Right lobe of liver (tissue), 4 donors: ENCODE data around the gene IQCN.

ENCODE experiments used
- CTCF ChIP-seq, 4 donors: fragments of 200-600 bp in 3 of 4; fragments of 450-650 bp in 1 of 4; IDR thresholded peaks; one replicate each; pipeline versions ENCODE4 v1.5.1 to v1.8.0; 2016 to 2022; ENCODE audit warnings: antibody characterized with exemption in 4 of 4, mild to moderate bottlenecking in 2 of 4
- POLR2A ChIP-seq: fragments of 450-650 bp; IDR thresholded peaks from one replicate; pipeline ENCODE4 v1.6.1; 2017; ENCODE audit warnings: antibody characterized with exemption, mild to moderate bottlenecking
- donor health status: DM: no; HTN: no; CAD: no.
- donor health status: DM: no; HTN: no; CAD: no.
- donor health status: DM: no; HTN: yes; CAD: no.

DNA sequence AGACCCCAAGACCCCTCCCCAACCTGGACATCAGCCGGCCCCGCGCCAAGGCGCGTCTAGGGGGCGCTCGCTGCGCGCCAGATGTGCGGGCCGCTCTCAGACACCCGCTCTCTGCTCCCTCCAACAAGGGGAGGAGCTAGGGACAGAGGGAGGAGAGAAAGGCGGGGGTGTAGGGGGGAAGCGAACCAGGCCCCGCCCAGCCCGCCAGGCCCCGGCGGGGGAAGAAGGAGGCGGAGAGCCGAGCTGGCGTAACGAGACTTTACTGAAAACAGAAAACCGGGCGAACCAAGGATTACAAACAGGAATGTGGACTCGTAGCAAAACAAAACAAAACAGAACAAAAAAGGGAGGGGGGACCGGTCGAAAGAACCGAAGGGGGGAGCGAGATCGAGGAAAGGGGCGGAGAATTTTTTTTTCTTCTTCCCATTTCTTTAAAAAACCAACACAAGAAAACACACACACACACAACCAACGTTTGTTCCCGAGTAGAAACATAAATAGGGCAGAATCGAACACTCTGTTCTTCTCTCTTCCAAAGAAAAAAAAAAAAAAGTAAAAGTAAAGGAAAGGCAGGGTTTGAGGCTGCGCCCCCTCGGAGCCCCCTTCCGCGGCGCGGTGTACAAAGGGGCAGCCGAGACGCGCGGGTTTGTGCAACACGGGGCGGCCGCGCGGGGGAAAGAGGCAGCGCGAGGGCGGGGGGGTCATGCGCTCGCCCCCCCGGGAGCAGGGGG is 5.4 kb upstream of the IQCN start:
- TF ChIP-seq CTCF (IDR thresholded peaks at IDR 0.05) (peak; percentile 82 to 90 (median 85)), POLR2A (peak; percentile 86)
